Coronary artery (tissue), 2 donors: ENCODE results near the gene CIAO1.

ENCODE experiments used
- DNase-seq: peaks from one replicate; pipeline ENCODE4 v3.0.0-alpha.2; 2017; ENCODE audit warnings: low spot score
- H3K27ac ChIP-seq, 2 donors: fragments of 200-600 bp; sonication (generic); one replicate each; pipeline ENCODE4 v1.5.1; 2016 to 2019
- H3K4me3 ChIP-seq: fragments of 200-600 bp; sonication (generic); 2 replicates; pipeline ENCODE4 v1.5.1; 2016; ENCODE audit warnings: mild to moderate bottlenecking, moderate library complexity
- CTCF ChIP-seq: fragments of 200-600 bp; sonication (generic); IDR thresholded peaks from one replicate; pipeline ENCODE4 v1.5.1; 2019; ENCODE audit warnings: antibody characterized with exemption

Gene CIAO1

GRCh38 chr2:96236882-96237281 lies 29.1 kb upstream of the CIAO1 start:
- no peak overlapping the region for H3K27ac ChIP-seq
- DNase-seq, result no peak
- no peak overlapping the region for H3K4me3 ChIP-seq
- no peak for TF ChIP-seq CTCF

GRCh38 chr2:96238266-96238665 lies 27.8 kb upstream of the CIAO1 start:
- no peak overlapping the region for H3K27ac ChIP-seq
- DNase-seq, result no peak
- no peak for TF ChIP-seq CTCF
- H3K4me3 ChIP-seq, result no peak overlapping the region

GRCh38 chr2:96239091-96239490 lies 26.9 kb upstream of the CIAO1 start:
- DNase-seq, result no peak

GRCh38 chr2:96239745-96240264 lies 26.2 kb upstream of the CIAO1 start:
- DNase-seq, result no peak
- TF ChIP-seq CTCF, result no peak
- Histone ChIP-seq H3K27ac (no peak overlapping the region), H3K4me3 (no peak overlapping the region)

More at GRCh38 chr2:96239091-96239490, 26.9 kb upstream of the CIAO1 start:
- no peak overlapping the region for H3K27ac ChIP-seq
- no peak overlapping the region for H3K4me3 ChIP-seq
- TF ChIP-seq CTCF, result no peak

GRCh38 chr2:96240341-96241038 lies 25.5 kb upstream of the CIAO1 start:
- TF ChIP-seq CTCF, result no peak
- no peak for DNase-seq
- no peak overlapping the region for H3K4me3 ChIP-seq
- H3K27ac ChIP-seq, result peak overlapping the region in 1 of 2 donors; percentile 40

- TF ChIP-seq CTCF, result no peak
- Histone ChIP-seq H3K27ac (peak overlapping the region in 1 of 2 donors; percentile 40), H3K4me3 (no peak overlapping the region)
- DNase-seq, result no peak
Observed at GRCh38 chr2:96241227-96241626, 24.8 kb upstream of the CIAO1 start.
